Right lobe of liver (tissue), 6 donors: ENCODE data around the gene ENKD1. TPM values are rescaled to one million over a fixed set of nuclear protein-coding genes. Genes with fewer than 3 reads are reported as not detected.

Experiments
- ATAC-seq, 4 donors: fragments of 200-7000 bp; cut with Tn5 transposase; one replicate each; pipeline ENCODE4 v1.9.1; 2020; ENCODE audit warnings: mild to moderate bottlenecking in 4 of 4, moderate library complexity in 4 of 4
- DNase-seq, 3 donors: peaks; one replicate each; pipeline ENCODE4 v3.0.0-alpha.2; 2020
- H3K27ac ChIP-seq, 3 donors: fragments of 200-600 bp; one replicate each; pipeline ENCODE4 v1.8.0; 2022
- H3K27me3 ChIP-seq, 2 donors: fragments of 200-600 bp; one replicate each; pipeline ENCODE4 v1.8.0; 2022
- H3K36me3 ChIP-seq, 4 donors: fragments of 200-600 bp; sonication (generic) in 1 of 4; one replicate each; pipeline versions ENCODE4 v1.5.1 to v1.8.0; 2017 to 2022; ENCODE audit warnings: control low read depth in 1 of 4
- H3K4me1 ChIP-seq, 4 donors: fragments of 200-600 bp; sonication (generic) in 1 of 4; one replicate each; pipeline versions ENCODE4 v1.5.1 to v1.8.0; 2017 to 2022; ENCODE audit warnings: control low read depth in 1 of 4
- H3K4me3 ChIP-seq, 3 donors: fragments of 200-600 bp; one replicate each; pipeline ENCODE4 v1.8.0; 2022
- H3K9me3 ChIP-seq, 4 donors: fragments of 200-600 bp; sonication (generic) in 1 of 4; one replicate each; pipeline versions ENCODE4 v1.5.1 to v1.8.0; 2017 to 2022; ENCODE audit warnings: control low read depth in 1 of 4
- POLR2A ChIP-seq: fragments of 450-650 bp; IDR thresholded peaks from one replicate; pipeline ENCODE4 v1.6.1; 2017; ENCODE audit warnings: antibody characterized with exemption, mild to moderate bottlenecking
- WGBS: methylation state at CpG from one replicate; pipeline ENCODE4 v1.1.6; 2018; ENCODE audit warnings: low coverage, low lambda C conversion rate; ENCODE audit not compliant: insufficient coverage; ENCODE audit errors: missing lambda C conversion rate; 5-methylcytosine and 5-hydroxymethylcytosine counted together
- intact Hi-C, 2 donors: fragments of 100-400 bp; cut with DNase I; formaldehyde crosslinking; loops; one replicate each; pipeline versions ENCODE4 v1.11.2 to v1.14.1; 2022
- total RNA-seq, 6 experiments: library from RNA; depleted of rRNA in 2 of 6; stranded (reverse); fragments of >200 nt in 2 of 6; fragmentation: NEBNext Ultra II Directional in 3 of 6; extraction: Animal tissue kit (Norgen Biotek cat#: 25700) in 3 of 6; gene quantifications; one replicate each; pipeline versions ENCODE4 v1.1.0 to v1.2.4, GENCODE V29; 2016 to 2023
- TF ChIP-seq, protein P1 (sequence below), 4 donors: fragments of 200-600 bp in 3 of 4; fragments of 450-650 bp in 1 of 4; IDR thresholded peaks; one replicate each; pipeline versions ENCODE4 v1.5.1 to v1.8.0; 2016 to 2022; ENCODE audit warnings: antibody characterized with exemption in 4 of 4, mild to moderate bottlenecking in 2 of 4
- donor health status: DM: no; HTN: yes; CAD: no.
- donor health status: DM: no; HTN: no; CAD: no.
- donor health status: DM: no; HTN: no; CAD: no.
- donor health status: DM: no; HTN: yes; CAD: no.
- donor health status: DM: no; HTN: yes; CAD: no.

Gene ENKD1
- total RNA-seq, 6 experiments from 2014 or later: 4.4 to 8.9 (median 7.3) TPM

- peak; percentile 88 to 90 (median 88) for ATAC-seq
- intact Hi-C loops: no loop called here
- WGBS: 41% methylated on average over 7 of the region's 10 CpGs
Observed at GRCh38 chr16:67641779-67642708, 24.5 kb downstream of the ENKD1 start.

DNA sequence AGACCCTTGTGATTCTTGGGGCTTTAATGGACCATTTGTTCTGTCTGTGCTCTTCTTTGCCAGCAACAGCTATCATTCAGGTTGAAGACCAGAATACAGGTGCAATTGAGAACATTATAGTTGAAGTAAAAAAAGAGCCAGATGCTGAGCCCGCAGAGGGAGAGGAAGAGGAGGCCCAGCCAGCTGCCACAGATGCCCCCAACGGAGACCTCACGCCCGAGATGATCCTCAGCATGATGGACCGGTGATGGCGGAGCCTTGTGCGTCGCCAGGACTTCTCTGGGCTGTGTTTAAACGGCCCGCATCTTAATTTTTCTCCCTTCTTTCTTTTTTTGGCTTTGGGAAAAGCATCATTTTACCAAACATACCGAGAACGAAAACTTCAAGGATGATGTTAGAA, 28.9 kb downstream of the ENKD1 start:
- DNase-seq (no peak), ATAC-seq (no peak)
- H3K27me3 ChIP-seq: no peaks in the 10 kb centered on the region
- H3K4me1 ChIP-seq: peaks cover 0 to 16% (median 4%) of the 10 kb centered on the region in 4 donors
- H3K36me3 ChIP-seq: peaks cover 0 to 56% (median 28%) of the 10 kb centered on the region in 4 donors
- H3K9me3 ChIP-seq: no peaks in the 10 kb centered on the region
- intact Hi-C loops: no loop called here
- WGBS: 95% methylated on average over 9 of the region's 12 CpGs
- no peak overlapping the region for H3K4me3 ChIP-seq
- TF ChIP-seq, protein P1, sequence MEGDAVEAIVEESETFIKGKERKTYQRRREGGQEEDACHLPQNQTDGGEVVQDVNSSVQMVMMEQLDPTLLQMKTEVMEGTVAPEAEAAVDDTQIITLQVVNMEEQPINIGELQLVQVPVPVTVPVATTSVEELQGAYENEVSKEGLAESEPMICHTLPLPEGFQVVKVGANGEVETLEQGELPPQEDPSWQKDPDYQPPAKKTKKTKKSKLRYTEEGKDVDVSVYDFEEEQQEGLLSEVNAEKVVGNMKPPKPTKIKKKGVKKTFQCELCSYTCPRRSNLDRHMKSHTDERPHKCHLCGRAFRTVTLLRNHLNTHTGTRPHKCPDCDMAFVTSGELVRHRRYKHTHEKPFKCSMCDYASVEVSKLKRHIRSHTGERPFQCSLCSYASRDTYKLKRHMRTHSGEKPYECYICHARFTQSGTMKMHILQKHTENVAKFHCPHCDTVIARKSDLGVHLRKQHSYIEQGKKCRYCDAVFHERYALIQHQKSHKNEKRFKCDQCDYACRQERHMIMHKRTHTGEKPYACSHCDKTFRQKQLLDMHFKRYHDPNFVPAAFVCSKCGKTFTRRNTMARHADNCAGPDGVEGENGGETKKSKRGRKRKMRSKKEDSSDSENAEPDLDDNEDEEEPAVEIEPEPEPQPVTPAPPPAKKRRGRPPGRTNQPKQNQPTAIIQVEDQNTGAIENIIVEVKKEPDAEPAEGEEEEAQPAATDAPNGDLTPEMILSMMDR (IDR thresholded peaks at IDR 0.05): no peak
- TF ChIP-seq POLR2A: no peak
- no peak overlapping the region for H3K27ac ChIP-seq

More at GRCh38 chr16:67641779-67642708, 24.5 kb downstream of the ENKD1 start:
- Histone ChIP-seq H3K27me3 (peaks cover 0 to 4% of the 10 kb centered on the region in 2 donors), H3K36me3 (peaks cover 0 to 22% (median 15%) of the 10 kb centered on the region in 4 donors), H3K9me3 (no peaks in the 10 kb centered on the region), H3K4me1 (peaks cover 0 to 18% (median 4%) of the 10 kb centered on the region in 4 donors), H3K4me3 (no peak overlapping the region), H3K27ac (peak overlapping the region in 1 of 3 donors; percentile 22)
- DNase-seq: peak; percentile 80 to 90 (median 88)
- no peak for TF ChIP-seq POLR2A
- TF ChIP-seq, protein P1 (IDR thresholded peaks at IDR 0.05): peak in 1 of 4 donors; percentile 6

- DNase-seq: no peak
- 90% methylated on average over 3 of the region's 8 CpGs for WGBS
Observed at GRCh38 chr16:67636713-67637112, 29.8 kb downstream of the ENKD1 start.

DNA sequence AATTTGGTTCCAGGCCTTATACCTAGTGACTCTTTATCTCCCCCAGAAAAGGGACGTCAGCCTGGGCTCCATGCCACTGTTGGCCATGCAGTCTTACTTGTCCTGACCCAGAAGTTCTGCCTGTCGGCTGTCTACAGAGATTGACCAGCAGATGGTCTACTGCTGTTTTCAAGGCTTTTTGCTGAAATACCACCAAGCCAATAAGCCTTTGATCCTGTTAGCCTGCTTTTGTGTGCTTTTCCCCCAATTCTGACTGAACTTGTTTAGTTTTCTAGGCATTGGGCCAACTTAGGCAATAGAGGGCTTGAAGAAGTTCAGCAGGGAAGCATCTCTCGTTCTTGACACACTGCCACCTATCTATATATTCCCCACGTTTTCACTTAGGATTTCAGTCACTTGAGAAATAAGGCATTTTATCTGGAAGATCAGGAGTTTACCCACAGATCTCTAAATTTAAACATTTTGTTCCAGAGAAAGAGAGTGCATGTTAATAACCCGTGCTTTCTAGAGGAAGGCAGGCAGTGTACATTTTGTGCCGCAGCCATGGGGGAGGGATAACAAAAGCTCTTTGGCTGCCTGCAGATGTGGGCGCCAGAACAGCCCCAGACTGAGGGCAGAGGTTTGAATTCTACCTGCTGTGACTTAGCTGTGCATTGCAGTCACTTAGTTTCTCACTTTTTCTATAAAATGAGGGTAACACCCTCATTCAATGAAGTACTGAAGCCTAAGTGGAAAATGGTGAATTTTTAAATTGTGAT, 34.0 kb downstream of the ENKD1 start:
- DNase-seq: no peak
- intact Hi-C loops: no loop called here
- no peak overlapping the region for H3K27ac ChIP-seq
- H3K27me3 ChIP-seq: no peaks in the 10 kb centered on the region
- H3K36me3 ChIP-seq: peaks cover 0 to 68% (median 34%) of the 10 kb centered on the region in 4 donors
- WGBS: 50% methylated on average over 7 of the region's 7 CpGs
- no peak overlapping the region for H3K4me3 ChIP-seq
- H3K9me3 ChIP-seq: no peaks in the 10 kb centered on the region
- no peak for TF ChIP-seq POLR2A
- TF ChIP-seq, protein P1 (IDR thresholded peaks at IDR 0.05): no peak
- no peaks in the 10 kb centered on the region for H3K4me1 ChIP-seq
- ATAC-seq: peak in 1 of 4 donors; percentile 45

More at GRCh38 chr16:67636713-67637112, 29.8 kb downstream of the ENKD1 start:
- intact Hi-C loops: no loop called here
- Histone ChIP-seq H3K4me1 (peaks cover 0 to 7% (median 2%) of the 10 kb centered on the region in 4 donors), H3K27me3 (no peaks in the 10 kb centered on the region), H3K9me3 (no peaks in the 10 kb centered on the region), H3K4me3 (no peak overlapping the region), H3K27ac (no peak overlapping the region), H3K36me3 (peaks cover 0 to 61% (median 28%) of the 10 kb centered on the region in 4 donors)
- no peak for ATAC-seq
- TF ChIP-seq, protein P1 (IDR thresholded peaks at IDR 0.05): no peak
- no peak for TF ChIP-seq POLR2A
